GM19238 (cell line): ENCODE results near the gene DOCK4.

Experiments used
- DNase-seq: peaks from one replicate; pipeline ENCODE4 v3.0.0; 2011; ENCODE audit warnings: low spot score; ENCODE audit not compliant: insufficient read length

The DOCK4 gene

DNA sequence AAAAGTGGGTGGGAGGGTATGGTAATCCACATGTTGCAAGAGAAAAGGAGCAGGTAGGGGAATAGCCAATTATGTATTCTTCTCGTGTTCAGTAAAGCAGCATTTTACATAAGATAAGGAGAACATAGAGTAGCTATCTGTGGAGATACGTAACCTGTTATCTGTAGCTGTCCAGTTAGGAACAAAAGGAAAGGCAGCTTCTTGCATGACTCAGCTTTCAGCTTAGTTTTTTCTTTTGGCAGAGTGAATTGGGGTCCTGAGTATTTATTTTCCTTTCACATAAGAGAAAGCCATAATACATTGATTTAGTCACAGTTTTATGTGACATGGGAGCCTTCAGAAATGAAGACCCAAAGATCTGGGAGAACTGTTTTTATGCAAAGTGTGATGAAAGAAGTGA lies 527.2 kb downstream of the DOCK4 start:
- no peak for DNase-seq

GRCh38 chr7:111678281-111678680 lies 527.9 kb downstream of the DOCK4 start:
- no peak for DNase-seq

DNA sequence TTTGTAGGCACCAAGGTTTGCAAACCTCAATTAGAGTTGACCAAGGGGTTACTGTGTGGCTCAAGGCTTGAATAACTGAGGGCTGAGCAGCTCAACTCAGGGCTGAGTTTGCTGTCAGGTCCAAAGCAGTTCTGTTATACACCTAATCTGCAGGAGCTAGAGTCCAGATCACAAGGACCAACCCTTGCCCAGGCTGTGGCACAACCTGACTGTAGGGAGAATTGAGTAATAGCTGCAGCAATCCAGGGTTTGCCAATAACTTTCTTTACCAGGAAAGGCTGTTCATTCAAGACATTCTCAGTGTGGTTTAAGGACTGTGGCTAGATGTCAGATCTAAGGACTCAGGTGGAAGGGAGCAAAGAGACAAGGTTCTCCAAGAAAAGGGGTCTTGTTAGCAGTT lies 528.4 kb downstream of the DOCK4 start:
- DNase-seq: no peak

DNA sequence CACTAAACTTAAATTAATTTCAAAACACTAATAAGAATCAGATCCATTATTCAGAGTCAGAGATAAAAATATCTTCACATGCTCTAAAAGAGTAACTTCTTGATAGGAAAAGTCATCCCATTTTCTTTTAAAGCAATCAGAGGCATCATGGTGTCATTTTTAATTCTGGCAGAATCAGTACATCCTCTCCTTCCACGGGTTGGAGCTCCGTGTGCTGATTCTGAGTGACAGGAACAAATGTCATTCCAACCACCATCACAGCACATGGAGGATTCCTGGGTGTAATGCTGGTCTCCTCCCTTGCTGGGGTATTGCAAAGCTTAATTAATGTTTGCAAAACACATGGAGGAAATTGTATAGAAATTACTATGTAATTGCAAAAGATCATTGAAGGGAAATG lies 529.4 kb downstream of the DOCK4 start:
- DNase-seq: no peak
